Measurements from ENCODE around the gene LBH. TPM values are rescaled to one million over a fixed set of nuclear protein-coding genes. Genes with fewer than 3 reads are reported as not detected.
"Not testable (repeated sequence)": the region's sequence is repeated elsewhere in the genome, so short reads cannot be mapped to it uniquely, and the experiment has no call there.

LBH gene
- total and polyA plus RNA-seq, 2 donors (not counting 3 experiments of a cell fraction or from before 2014, with no cell fraction given): 5.3 to 5.5 TPM

DNA sequence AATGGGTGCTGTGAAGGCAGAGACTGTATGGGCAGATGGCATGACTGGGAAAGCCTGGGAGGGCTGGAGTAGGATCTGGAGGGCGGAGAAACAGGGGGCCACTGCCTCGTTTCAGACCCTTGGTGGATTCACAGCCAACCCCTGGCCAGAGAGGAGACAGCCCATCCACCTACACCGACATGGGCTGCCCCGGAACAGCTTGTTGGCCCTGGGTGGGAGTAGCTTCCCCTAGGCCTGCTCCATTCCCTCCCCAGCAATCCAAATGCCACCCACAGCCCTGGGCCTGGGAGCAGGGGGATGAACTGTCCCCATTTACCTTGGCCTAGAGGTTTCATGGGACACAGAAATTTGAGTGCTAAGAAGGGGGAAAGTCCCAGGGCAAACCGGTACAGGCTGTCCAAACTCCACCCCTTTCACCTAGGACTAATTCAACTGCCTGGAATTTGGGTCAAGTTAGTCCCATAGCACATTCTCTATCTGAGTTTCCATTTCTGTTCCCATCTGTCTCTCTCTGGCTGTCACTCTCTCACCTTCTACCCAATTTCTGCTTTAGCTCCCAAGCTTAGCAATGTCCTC is 37.0 kb downstream of the LBH start:
- Histone ChIP-seq H3K36me3 (ENCODE audit: control insufficient read depth in 2 of 2, extremely low read depth in 1 of 2, insufficient read depth in 2 of 2, low read length in 2 of 2) (no peaks in the 10 kb centered on the region), H3K79me2 (ENCODE audit: control insufficient read depth, insufficient read depth, low read length) (no peaks in the 10 kb centered on the region), H3K27me3 (ENCODE audit: control insufficient read depth in 2 of 2, insufficient read depth in 2 of 2, low read length in 2 of 2) (no peaks in the 10 kb centered on the region), H3K4me3 (replicated peaks in 1 of 3; ENCODE audit: insufficient read depth in 1 of 3, low read depth in 1 of 3, low read length in 3 of 3) (no peak overlapping the region), H3K27ac (ENCODE audit: insufficient read depth, low read depth, low read length) (no peak overlapping the region), H3K4me1 (ENCODE audit: control insufficient read depth, extremely low read depth, insufficient read depth, low read length) (peaks cover 17% of the 10 kb centered on the region), H3K9me1 (replicated peaks; ENCODE audit: control insufficient read depth, extremely low read depth, insufficient read depth, low read length) (no peaks in the 10 kb centered on the region), H2AFZ (ENCODE audit: low read depth, low read length) (no peak overlapping the region), H4K20me1 (replicated peaks; ENCODE audit: control insufficient read depth, extremely low read depth, insufficient read depth, low read length) (no peaks in the 10 kb centered on the region), H3K9ac (replicated peaks; ENCODE audit: extremely low read depth, insufficient read depth, low read length) (no peak overlapping the region), H3K4me2 (ENCODE audit: insufficient read depth, low read length) (no peak overlapping the region), H3K9me3 (replicated peaks; ENCODE audit: control insufficient read depth, insufficient read depth, low read length) (no peaks in the 10 kb centered on the region)
- no peak for FAIRE-seq
- dilution Hi-C loops (cut with MboI; ENCODE audit: extremely low pct_ligation_motif_present, low sequenced_read_pairs) (no loop called here), intact Hi-C loops (cut with micrococcal nuclease) (no loop called here)
- TF ChIP-seq GATA2 (IDR thresholded peaks at IDR 0.05; ENCODE audit: insufficient read depth, insufficient read length, low read depth, low read length): no peak
- CTCF ChIA-PET: interaction anchor here (1.1 to 1.4 kb wide), 2 partner anchors 13 to 443 kb away, joined by 4 read pairs; no protein-coding TSS in a partner anchor
- no peak for DNase-seq (ENCODE audit: low read depth, low spot score)
- BruUV-seq (replicated peaks): no TSS peak
- POLR2A ChIA-PET: no interaction called here

DNA sequence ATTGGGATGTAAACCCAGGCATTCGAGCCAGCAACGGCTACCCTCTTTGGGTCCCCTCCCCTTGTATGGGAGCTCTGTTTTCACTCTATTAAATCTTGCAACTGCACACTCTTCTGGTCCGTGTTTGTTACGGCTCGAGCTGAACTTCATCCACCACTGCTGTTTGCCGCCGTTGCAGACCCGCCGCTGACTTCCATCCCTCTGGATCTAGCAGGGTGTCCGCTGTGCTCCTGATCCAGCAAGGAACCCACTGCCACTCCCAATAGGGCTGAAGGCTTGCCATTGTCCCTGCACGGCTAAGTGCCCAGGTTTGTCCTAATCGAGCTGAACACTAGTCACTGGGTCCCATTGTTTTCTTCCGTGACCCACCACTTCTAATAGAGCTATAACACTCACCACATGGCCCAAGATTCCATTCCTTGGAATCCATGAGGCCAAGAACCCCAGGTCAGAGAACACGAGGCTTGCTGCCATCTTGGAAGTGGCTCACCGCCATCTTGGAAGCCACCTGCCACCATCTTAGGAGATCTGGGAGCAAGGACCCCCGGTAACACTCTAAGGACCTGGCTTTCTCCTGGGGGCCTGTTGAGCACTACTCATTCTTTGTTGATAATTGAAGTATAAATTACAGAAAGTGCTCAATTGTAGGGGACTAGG is 37.9 kb downstream of the LBH start:
- H3K9me3 ChIP-seq (replicated peaks; ENCODE audit: control insufficient read depth, insufficient read depth, low read length); dilution Hi-C loops (cut with MboI; ENCODE audit: extremely low pct_ligation_motif_present, low sequenced_read_pairs); H3K9me1 ChIP-seq (replicated peaks; ENCODE audit: control insufficient read depth, extremely low read depth, insufficient read depth, low read length); intact Hi-C loops (cut with micrococcal nuclease); POLR2A ChIA-PET; H3K27ac ChIP-seq (ENCODE audit: insufficient read depth, low read depth, low read length); H3K79me2 ChIP-seq (ENCODE audit: control insufficient read depth, insufficient read depth, low read length); H4K20me1 ChIP-seq (replicated peaks; ENCODE audit: control insufficient read depth, extremely low read depth, insufficient read depth, low read length); H3K4me3 ChIP-seq (replicated peaks in 1 of 3; ENCODE audit: insufficient read depth in 1 of 3, low read depth in 1 of 3, low read length in 3 of 3); H2AFZ ChIP-seq (ENCODE audit: low read depth, low read length); BruUV-seq (replicated peaks); H3K27me3 ChIP-seq (ENCODE audit: control insufficient read depth in 2 of 2, insufficient read depth in 2 of 2, low read length in 2 of 2); FAIRE-seq; H3K36me3 ChIP-seq (ENCODE audit: control insufficient read depth in 2 of 2, extremely low read depth in 1 of 2, insufficient read depth in 2 of 2, low read length in 2 of 2); H3K9ac ChIP-seq (replicated peaks; ENCODE audit: extremely low read depth, insufficient read depth, low read length); CTCF ChIA-PET; DNase-seq (ENCODE audit: low read depth, low spot score); H3K4me2 ChIP-seq (ENCODE audit: insufficient read depth, low read length): not testable (repeated sequence)
- H3K4me1 ChIP-seq (ENCODE audit: control insufficient read depth, extremely low read depth, insufficient read depth, low read length): peaks cover 21% of the 10 kb centered on the region

All from endothelial cell of umbilical vein (primary cell).